ENCODE data around the gene NPAS3.

The NPAS3 gene

DNA sequence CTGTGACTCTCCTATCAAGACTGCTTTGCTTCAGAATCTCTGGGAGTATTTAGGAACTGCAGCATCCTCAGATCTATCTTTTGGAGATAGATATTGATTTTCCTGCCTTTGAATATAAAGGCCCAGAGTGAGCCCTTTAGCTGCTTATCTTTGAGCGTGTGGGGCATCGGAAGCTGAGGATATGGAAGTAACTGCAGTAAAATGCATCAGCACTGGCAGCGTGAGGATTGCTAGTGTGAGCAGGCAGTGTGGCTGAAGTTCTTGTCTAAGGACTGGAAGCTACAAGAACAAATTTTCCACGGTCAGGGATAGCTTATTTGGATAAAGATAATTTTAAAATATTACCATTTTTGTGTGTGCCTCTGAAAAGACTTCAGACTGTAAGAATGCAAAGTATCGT is 474.7 kb downstream of the NPAS3 start:
- Histone ChIP-seq H3K36me3 (ENCODE audit: insufficient read depth) (no peaks in the 10 kb centered on the region), H3K4me3 (IDR thresholded peaks at IDR 0.05; ENCODE audit: insufficient read depth, low read depth, low read length) (no peak overlapping the region), H3K27ac (no peak overlapping the region), H3K79me2 (ENCODE audit: insufficient read depth, low read depth) (no peaks in the 10 kb centered on the region), H3K4me2 (no peak overlapping the region), H3K27me3 (ENCODE audit: insufficient read depth, low read depth) (no peaks in the 10 kb centered on the region), H2AFZ (ENCODE audit: low read depth) (no peak overlapping the region), H3K9ac (no peak overlapping the region), H3K4me1 (ENCODE audit: low read depth, poor library complexity, severe bottlenecking) (no peaks in the 10 kb centered on the region), H4K20me1 (ENCODE audit: insufficient read depth) (no peaks in the 10 kb centered on the region)
- TF ChIP-seq, protein P1, sequence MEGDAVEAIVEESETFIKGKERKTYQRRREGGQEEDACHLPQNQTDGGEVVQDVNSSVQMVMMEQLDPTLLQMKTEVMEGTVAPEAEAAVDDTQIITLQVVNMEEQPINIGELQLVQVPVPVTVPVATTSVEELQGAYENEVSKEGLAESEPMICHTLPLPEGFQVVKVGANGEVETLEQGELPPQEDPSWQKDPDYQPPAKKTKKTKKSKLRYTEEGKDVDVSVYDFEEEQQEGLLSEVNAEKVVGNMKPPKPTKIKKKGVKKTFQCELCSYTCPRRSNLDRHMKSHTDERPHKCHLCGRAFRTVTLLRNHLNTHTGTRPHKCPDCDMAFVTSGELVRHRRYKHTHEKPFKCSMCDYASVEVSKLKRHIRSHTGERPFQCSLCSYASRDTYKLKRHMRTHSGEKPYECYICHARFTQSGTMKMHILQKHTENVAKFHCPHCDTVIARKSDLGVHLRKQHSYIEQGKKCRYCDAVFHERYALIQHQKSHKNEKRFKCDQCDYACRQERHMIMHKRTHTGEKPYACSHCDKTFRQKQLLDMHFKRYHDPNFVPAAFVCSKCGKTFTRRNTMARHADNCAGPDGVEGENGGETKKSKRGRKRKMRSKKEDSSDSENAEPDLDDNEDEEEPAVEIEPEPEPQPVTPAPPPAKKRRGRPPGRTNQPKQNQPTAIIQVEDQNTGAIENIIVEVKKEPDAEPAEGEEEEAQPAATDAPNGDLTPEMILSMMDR (conservative IDR thresholded peaks at IDR 0.05; ENCODE audit: low read depth, low read length), result no peak

GRCh38 chr14:33414041-33414440 is 475.4 kb downstream of the NPAS3 start:
- no peak overlapping the region for H3K4me3 ChIP-seq (IDR thresholded peaks at IDR 0.05; ENCODE audit: insufficient read depth, low read depth, low read length)
- no peak overlapping the region for H3K9ac ChIP-seq
- H3K27ac ChIP-seq, result no peak overlapping the region
- no peaks in the 10 kb centered on the region for H3K79me2 ChIP-seq (ENCODE audit: insufficient read depth, low read depth)
- H3K27me3 ChIP-seq (ENCODE audit: insufficient read depth, low read depth), result no peaks in the 10 kb centered on the region
- H3K4me1 ChIP-seq (ENCODE audit: low read depth, poor library complexity, severe bottlenecking), result no peaks in the 10 kb centered on the region
- TF ChIP-seq, protein P1 (conservative IDR thresholded peaks at IDR 0.05; ENCODE audit: low read depth, low read length), result no peak
- H2AFZ ChIP-seq (ENCODE audit: low read depth), result no peak overlapping the region
- H3K36me3 ChIP-seq (ENCODE audit: insufficient read depth), result no peaks in the 10 kb centered on the region
- H4K20me1 ChIP-seq (ENCODE audit: insufficient read depth), result no peaks in the 10 kb centered on the region
- no peak overlapping the region for H3K4me2 ChIP-seq

DNA sequence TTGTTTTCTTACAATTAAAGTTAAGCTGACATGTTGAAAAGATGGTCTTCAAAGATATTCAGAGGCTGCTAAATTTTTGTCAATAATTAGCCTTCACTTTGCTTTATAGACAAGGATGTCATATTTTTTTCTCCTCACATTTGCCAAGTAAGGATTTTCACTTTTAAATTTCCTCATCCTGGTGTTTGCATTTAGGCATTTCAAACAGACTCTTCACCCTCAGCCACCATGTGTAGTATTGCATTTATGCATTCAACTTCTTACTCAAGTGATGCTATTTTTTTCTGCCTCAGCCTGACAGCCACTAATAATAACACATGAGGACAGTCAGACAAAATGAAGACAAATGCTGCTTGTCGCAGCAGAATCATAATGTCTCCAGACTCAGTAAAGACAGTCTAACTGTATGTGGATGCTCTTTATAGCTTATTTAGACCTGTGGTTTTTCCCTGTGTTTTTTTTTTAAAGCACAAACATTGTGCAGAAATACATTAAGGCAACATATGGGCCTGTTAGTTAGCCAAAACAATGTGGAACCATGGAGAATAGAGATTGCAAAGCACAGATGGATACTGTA is 481.5 kb downstream of the NPAS3 start:
- Histone ChIP-seq H3K27me3 (ENCODE audit: insufficient read depth, low read depth) (no peaks in the 10 kb centered on the region), H3K36me3 (ENCODE audit: insufficient read depth) (no peaks in the 10 kb centered on the region), H3K4me1 (ENCODE audit: low read depth, poor library complexity, severe bottlenecking) (no peaks in the 10 kb centered on the region), H3K79me2 (ENCODE audit: insufficient read depth, low read depth) (no peaks in the 10 kb centered on the region), H3K4me3 (IDR thresholded peaks at IDR 0.05; ENCODE audit: insufficient read depth, low read depth, low read length) (no peak overlapping the region), H4K20me1 (ENCODE audit: insufficient read depth) (no peaks in the 10 kb centered on the region), H2AFZ (ENCODE audit: low read depth) (no peak overlapping the region), H3K9ac (no peak overlapping the region), H3K4me2 (no peak overlapping the region), H3K27ac (no peak overlapping the region)
- TF ChIP-seq, protein P1 (conservative IDR thresholded peaks at IDR 0.05; ENCODE audit: low read depth, low read length), result no peak

GRCh38 chr14:33430414-33431035 is 491.8 kb downstream of the NPAS3 start:
- no peaks in the 10 kb centered on the region for H3K4me1 ChIP-seq (ENCODE audit: low read depth, poor library complexity, severe bottlenecking)
- no peak overlapping the region for H3K27ac ChIP-seq
- H3K4me3 ChIP-seq (IDR thresholded peaks at IDR 0.05; ENCODE audit: insufficient read depth, low read depth, low read length), result no peak overlapping the region
- H3K9ac ChIP-seq, result no peak overlapping the region
- H3K36me3 ChIP-seq (ENCODE audit: insufficient read depth), result no peaks in the 10 kb centered on the region
- no peaks in the 10 kb centered on the region for H3K79me2 ChIP-seq (ENCODE audit: insufficient read depth, low read depth)
- TF ChIP-seq, protein P1 (conservative IDR thresholded peaks at IDR 0.05; ENCODE audit: low read depth, low read length), result no peak
- no peak overlapping the region for H3K4me2 ChIP-seq
- H3K27me3 ChIP-seq (ENCODE audit: insufficient read depth, low read depth), result no peaks in the 10 kb centered on the region
- no peak overlapping the region for H2AFZ ChIP-seq (ENCODE audit: low read depth)
- no peaks in the 10 kb centered on the region for H4K20me1 ChIP-seq (ENCODE audit: insufficient read depth)
